HepG2 (cell line): ENCODE results near the gene PDZD2. TPM values are rescaled to one million over a fixed set of nuclear protein-coding genes. Genes with fewer than 3 reads are reported as not detected.

Experiments used
- ATAC-seq: fragments of 200-7000 bp; cut with Tn5 transposase; 3 replicates; pipeline ENCODE4 v1.9.1; 2020; ENCODE audit warnings: mild to moderate bottlenecking, moderate library complexity
- BruUV-seq: library from RNA; stranded (reverse); fragments of 400-500 nt; replicated peaks from 2 replicates; lab custom pipeline; 2021; lab: Mats Ljungman, UMichigan
- CTCF ChIA-PET: fragments of 300-600 bp; formaldehyde crosslinking; extraction: SDS; loops from one replicate; lab custom pipeline; 2021; ENCODE audit warnings: low total read pairs, inconsistent platforms, low intra/inter-chr PET ratio; lab: Yijun Ruan, JAX
- POLR2A ChIA-PET: fragments of 350-600 bp; sonication (Branson Sonifier 250); formaldehyde crosslinking; loops from one replicate; lab custom pipeline; 2020; ENCODE audit warnings: antibody characterized with exemption, inconsistent platforms; lab: Yijun Ruan, JAX
- DNase-seq: peaks from one replicate; pipeline ENCODE4 v3.0.0-alpha.2; 2015; ENCODE audit warnings: low spot score
- FAIRE-seq: peaks from 3 replicates; lab custom pipeline; 2011; peaks lifted over from hg19 to GRCh38; lab: Jason Lieb, UNC
- H2AFZ ChIP-seq: one replicate; pipeline ENCODE4 v1.6.1; 2011; ENCODE audit warnings: low read length, inconsistent platforms
- H3K27ac ChIP-seq: fragments of 300-600 bp; 3 replicates; pipeline ENCODE4 v1.8.0; 2011; ENCODE audit warnings: mixed run types, mild to moderate bottlenecking, mixed read lengths, low read length, inconsistent platforms; ENCODE audit not compliant: insufficient read depth; ENCODE audit errors: extremely low read length
- H3K27me3 ChIP-seq, 2 experiments: fragments of 200-600 bp in 1 of 2; 2 replicates in 1 of 2; 3 replicates in 1 of 2; pipeline versions ENCODE4 v1.6.0 to v1.8.0; 2011; ENCODE audit warnings: low read length in 2 of 2, mild to moderate bottlenecking in 2 of 2, moderate library complexity in 2 of 2, inconsistent platforms in 1 of 2; ENCODE audit not compliant: insufficient read depth in 2 of 2, control insufficient read depth in 1 of 2
- H3K36me3 ChIP-seq, 2 experiments: fragments of 200-600 bp in 1 of 2; replicated peaks in 1 of 2; 2 replicates in 1 of 2; 3 replicates in 1 of 2; pipeline versions ENCODE4 v1.5.1 to v1.8.0; 2011; ENCODE audit warnings: low read length in 2 of 2, inconsistent platforms in 1 of 2; ENCODE audit not compliant: insufficient read depth in 2 of 2, control insufficient read depth in 1 of 2
- H3K4me1 ChIP-seq: 2 replicates; pipeline ENCODE4 v1.5.1; 2012; ENCODE audit warnings: low read length, inconsistent platforms; ENCODE audit not compliant: insufficient read depth
- H3K4me2 ChIP-seq: 2 replicates; pipeline ENCODE4 v1.6.0; 2011; ENCODE audit warnings: low read depth, low read length, inconsistent platforms
- H3K4me3 ChIP-seq, 3 experiments: fragments of 200-600 bp in 1 of 3; sonication (generic), shearing (Covaris generic) in 1 of 3; replicated peaks in 1 of 3; 2 replicates each; pipeline ENCODE4 v1.5.1; 2011 to 2016; ENCODE audit warnings: low read length in 3 of 3, inconsistent platforms in 2 of 3, low read depth in 2 of 3, mild to moderate bottlenecking in 2 of 3, control low read depth in 1 of 3, mixed read lengths in 1 of 3; ENCODE audit not compliant: insufficient read depth in 1 of 3
- H3K79me2 ChIP-seq: one replicate; pipeline ENCODE4 v1.6.1; 2011; ENCODE audit warnings: low read length, inconsistent platforms; ENCODE audit not compliant: insufficient read depth
- H3K9ac ChIP-seq: 2 replicates; pipeline ENCODE4 v1.6.0; 2011; ENCODE audit warnings: mild to moderate bottlenecking, low read depth, low read length, inconsistent platforms; ENCODE audit not compliant: insufficient read depth
- H3K9me3 ChIP-seq: 2 replicates; pipeline ENCODE4 v1.5.1; 2012; ENCODE audit warnings: mild to moderate bottlenecking, low read length
- H4K20me1 ChIP-seq: 2 replicates; pipeline ENCODE4 v1.6.0; 2011; ENCODE audit warnings: inconsistent platforms, mild to moderate bottlenecking, low read length, moderate library complexity; ENCODE audit not compliant: insufficient read depth
- FIP1L1 ChIP-seq: fragments of 200-400 bp; formaldehyde crosslinking; IDR thresholded peaks from 2 replicates; pipeline ENCODE4 v1.6.1; 2018; ENCODE audit warnings: low read depth, mild to moderate bottlenecking, low read length, moderate library complexity, borderline replicate concordance; ENCODE audit not compliant: insufficient read depth
- KDM5A ChIP-seq: fragments of 200-600 bp; sonication (generic); IDR thresholded peaks from 2 replicates; pipeline ENCODE4 v1.7.0; 2018; ENCODE audit warnings: antibody characterized with exemption, mild to moderate bottlenecking, low read length, borderline replicate concordance
- MAF1 ChIP-seq: sonication (generic); formaldehyde crosslinking; IDR thresholded peaks from 2 replicates; pipeline ENCODE4 v1.5.0; 2020; ENCODE audit warnings: missing genetic modification reagents, borderline replicate concordance
- STAG1 ChIP-seq: sonication (generic); formaldehyde crosslinking; IDR thresholded peaks from 2 replicates; pipeline ENCODE4 v1.4.0; 2020; ENCODE audit warnings: missing genetic modification reagents
- ZNF710 ChIP-seq: sonication (generic); formaldehyde crosslinking; IDR thresholded peaks from 2 replicates; pipeline ENCODE4 v1.5.0; 2020; ENCODE audit warnings: mild to moderate bottlenecking, missing genetic modification reagents, borderline replicate concordance
- ZNF746 ChIP-seq: sonication (generic); formaldehyde crosslinking; IDR thresholded peaks from 2 replicates; pipeline ENCODE4 v1.8.0; 2022; ENCODE audit warnings: mild to moderate bottlenecking, missing genetic modification reagents
- WGBS: methylation state at CpG from one replicate; pipeline ENCODE4 v1.1.6; 2017; ENCODE audit warnings: low lambda C conversion rate; 5-methylcytosine and 5-hydroxymethylcytosine counted together
- in situ Hi-C: cut with HindIII; loops from 2 replicates; pipeline ENCODE4 v1.10.0; 2017; ENCODE audit warnings: low pct_unique_long_range_greater_than_20kb; ENCODE audit not compliant: extremely low pct_ligation_motif_present
- intact Hi-C: fragments of 100-400 bp; cut with micrococcal nuclease; formaldehyde crosslinking; loops from one replicate; pipeline ENCODE4 v1.10.0; 2022; ENCODE audit not compliant: unreplicated experiment
- polyA plus RNA-seq, 8 experiments: library from polyadenylated mRNA; depleted of rRNA in 3 of 8; stranded (reverse) in 7 of 8; unstranded in 1 of 8; fragments of >200 nt; fragmentation: Illumina TruSeq in 4 of 8; extraction: Trizol in 4 of 8; gene quantifications; 2 replicates each; pipeline versions ENCODE4 v1.2.1 to v1.2.3, GENCODE V29; 2011 to 2016; ENCODE audit warnings: low read depth in 4 of 8, missing spikeins in 1 of 8, mixed read lengths in 1 of 8; ENCODE audit not compliant: insufficient read depth in 1 of 8
- total RNA-seq, 5 experiments: library from RNA; depleted of rRNA; stranded (reverse); fragments of >200 nt; fragmentation: Illumina TruSeq; extraction: Trizol; gene quantifications; 2 replicates each; pipeline ENCODE4 v1.2.3, GENCODE V29; 2016; ENCODE audit warnings: low read depth in 1 of 5
- TF ChIP-seq, protein P1 (sequence below): sonication (generic); formaldehyde crosslinking; IDR thresholded peaks from 2 replicates; pipeline ENCODE4 v1.4.0; 2020; ENCODE audit warnings: mild to moderate bottlenecking, missing genetic modification reagents
- TF ChIP-seq, protein P2 (sequence below): sonication (generic); formaldehyde crosslinking; IDR thresholded peaks from 2 replicates; pipeline ENCODE4 v1.4.0; 2020; ENCODE audit warnings: missing genetic modification reagents, borderline replicate concordance

Gene PDZD2
- total and polyA plus RNA-seq, 2 of the 13 experiments (the other 11 are each of a cell fraction or from before 2014, with no cell fraction given): 0.04 TPM; not detected in 1

DNA sequence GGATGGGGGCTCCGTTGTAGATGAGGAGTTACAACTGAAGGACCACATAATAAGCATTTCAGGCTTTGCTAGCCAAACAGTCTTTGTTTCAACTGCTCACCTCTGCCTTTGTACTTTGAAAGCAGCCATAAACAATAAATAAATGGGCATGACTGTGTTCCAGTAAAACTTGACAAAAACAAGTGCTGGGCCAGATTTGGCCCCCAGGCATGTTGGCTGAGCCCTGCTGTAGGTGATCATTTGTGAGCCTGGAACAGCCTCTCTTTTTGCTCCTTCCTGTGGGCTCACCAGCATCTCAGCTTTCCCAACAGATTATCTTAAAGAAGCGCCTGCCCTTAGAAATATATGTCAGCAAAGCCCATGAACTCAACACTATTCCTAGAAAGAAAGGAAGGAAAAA is 385.8 kb downstream of the PDZD2 start:
- Histone ChIP-seq H3K9me3 (no peaks in the 10 kb centered on the region), H3K79me2 (no peaks in the 10 kb centered on the region), H3K4me1 (peaks cover 7% of the 10 kb centered on the region; the same call in 1 of the 2 replicates), H3K27me3 (peaks cover 0 to 40% of the 10 kb centered on the region in 2 experiments; a peak in 3 of 5 replicates), H3K4me3 (no peak overlapping the region), H4K20me1 (no peaks in the 10 kb centered on the region), H3K36me3 (no peaks in the 10 kb centered on the region), H3K27ac (no peak overlapping the region), H2AFZ (no peak overlapping the region), H3K4me2 (no peak overlapping the region), H3K9ac (no peak overlapping the region)
- ChIA-PET CTCF (no interaction called here), POLR2A (no interaction called here)
- DNase-seq: no peak
- intact Hi-C loops: no loop called here
- TF ChIP-seq, protein P1, sequence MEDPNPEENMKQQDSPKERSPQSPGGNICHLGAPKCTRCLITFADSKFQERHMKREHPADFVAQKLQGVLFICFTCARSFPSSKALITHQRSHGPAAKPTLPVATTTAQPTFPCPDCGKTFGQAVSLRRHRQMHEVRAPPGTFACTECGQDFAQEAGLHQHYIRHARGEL (CRISPR knock-in tag): no peak
- TF ChIP-seq STAG1 (CRISPR knock-in tag) (no peak), KDM5A (no peak)
- BruUV-seq: no TSS peak
- in situ Hi-C loops: no loop called here
- ATAC-seq: no peak
- WGBS: 9% methylated on average over 2 of the region's 2 CpGs
- no peak for FAIRE-seq

DNA sequence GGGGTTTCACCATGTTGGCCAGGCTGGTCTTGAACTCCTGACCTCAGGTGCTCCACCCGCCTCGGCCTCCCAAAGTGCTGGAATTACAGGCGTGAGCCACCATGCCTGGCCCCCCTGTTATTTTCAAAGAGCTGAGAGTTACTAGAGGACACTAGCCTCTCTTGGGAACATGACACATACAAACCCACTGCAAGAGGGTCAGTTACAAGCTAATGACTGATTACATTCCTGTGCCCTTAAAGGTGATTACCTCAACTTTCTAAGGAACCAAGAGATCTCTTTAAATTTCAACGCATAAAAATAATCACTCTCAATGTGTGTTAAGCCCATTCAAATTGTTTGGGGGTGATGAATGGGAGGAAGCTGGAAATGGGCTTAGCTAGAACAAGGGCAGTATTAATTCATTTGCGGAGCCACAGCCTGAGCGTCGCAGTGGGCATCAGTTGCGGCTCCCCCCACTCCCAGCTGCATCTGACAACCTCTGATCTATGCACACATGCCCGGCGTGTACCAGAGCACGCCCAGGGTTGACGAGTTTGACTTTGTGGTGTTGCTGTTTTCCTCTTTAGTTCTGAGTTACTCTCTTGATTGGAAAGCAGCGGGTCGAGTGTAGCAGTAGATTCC is 388.3 kb downstream of the PDZD2 start:
- intact Hi-C loops (no loop called here), in situ Hi-C loops (no loop called here)
- H3K4me1 ChIP-seq: peaks cover 7% of the 10 kb centered on the region; the same call in 1 of the 2 replicates
- H3K79me2 ChIP-seq: no peaks in the 10 kb centered on the region
- DNase-seq (no peak), FAIRE-seq (no peak), ATAC-seq (no peak)
- no peaks in the 10 kb centered on the region for H3K36me3 ChIP-seq
- no peak overlapping the region for H2AFZ ChIP-seq
- no peak overlapping the region for H3K27ac ChIP-seq
- H3K4me2 ChIP-seq: no peak overlapping the region
- POLR2A ChIA-PET: no interaction called here
- 29% methylated on average over 12 of the region's 14 CpGs for WGBS
- CTCF ChIA-PET: no interaction called here
- no peak overlapping the region for H3K9ac ChIP-seq
- H3K27me3 ChIP-seq: peaks cover 2 to 54% of the 10 kb centered on the region in 2 experiments; a peak in 3 of 5 replicates
- H3K9me3 ChIP-seq: no peaks in the 10 kb centered on the region
- H3K4me3 ChIP-seq: no peak overlapping the region
- no peaks in the 10 kb centered on the region for H4K20me1 ChIP-seq
- no TSS peak for BruUV-seq
- TF ChIP-seq ZNF710 (CRISPR knock-in tag) (no peak), MAF1 (no peak), ZNF746 (CRISPR knock-in tag) (no peak), FIP1L1 (no peak)
- TF ChIP-seq, protein P2, sequence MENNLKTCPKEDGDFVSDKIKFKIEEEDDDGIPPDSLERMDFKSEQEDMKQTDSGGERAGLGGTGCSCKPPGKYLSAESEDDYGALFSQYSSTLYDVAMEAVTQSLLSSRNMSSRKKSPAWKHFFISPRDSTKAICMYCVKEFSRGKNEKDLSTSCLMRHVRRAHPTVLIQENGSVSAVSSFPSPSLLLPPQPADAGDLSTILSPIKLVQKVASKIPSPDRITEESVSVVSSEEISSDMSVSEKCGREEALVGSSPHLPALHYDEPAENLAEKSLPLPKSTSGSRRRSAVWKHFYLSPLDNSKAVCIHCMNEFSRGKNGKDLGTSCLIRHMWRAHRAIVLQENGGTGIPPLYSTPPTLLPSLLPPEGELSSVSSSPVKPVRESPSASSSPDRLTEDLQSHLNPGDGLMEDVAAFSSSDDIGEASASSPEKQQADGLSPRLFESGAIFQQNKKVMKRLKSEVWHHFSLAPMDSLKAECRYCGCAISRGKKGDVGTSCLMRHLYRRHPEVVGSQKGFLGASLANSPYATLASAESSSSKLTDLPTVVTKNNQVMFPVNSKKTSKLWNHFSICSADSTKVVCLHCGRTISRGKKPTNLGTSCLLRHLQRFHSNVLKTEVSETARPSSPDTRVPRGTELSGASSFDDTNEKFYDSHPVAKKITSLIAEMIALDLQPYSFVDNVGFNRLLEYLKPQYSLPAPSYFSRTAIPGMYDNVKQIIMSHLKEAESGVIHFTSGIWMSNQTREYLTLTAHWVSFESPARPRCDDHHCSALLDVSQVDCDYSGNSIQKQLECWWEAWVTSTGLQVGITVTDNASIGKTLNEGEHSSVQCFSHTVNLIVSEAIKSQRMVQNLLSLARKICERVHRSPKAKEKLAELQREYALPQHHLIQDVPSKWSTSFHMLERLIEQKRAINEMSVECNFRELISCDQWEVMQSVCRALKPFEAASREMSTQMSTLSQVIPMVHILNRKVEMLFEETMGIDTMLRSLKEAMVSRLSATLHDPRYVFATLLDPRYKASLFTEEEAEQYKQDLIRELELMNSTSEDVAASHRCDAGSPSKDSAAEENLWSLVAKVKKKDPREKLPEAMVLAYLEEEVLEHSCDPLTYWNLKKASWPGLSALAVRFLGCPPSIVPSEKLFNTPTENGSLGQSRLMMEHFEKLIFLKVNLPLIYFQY (CRISPR knock-in tag): no peak
